GM21723 (cell line): ENCODE results near the gene GALNT14.
A peak's percentile ranks its signal among the peaks of the same experiment; 100 is the strongest.

ENCODE experiments used
- ATAC-seq: cut with Tn5 transposase; IDR thresholded peaks from one replicate; pipeline ENCODE4 v1.9.1; 2021; ENCODE audit warnings: mild to moderate bottlenecking, moderate library complexity; ENCODE audit not compliant: unreplicated experiment

GALNT14 gene

GRCh38 chr2:30862054-30862651 is 276.1 kb downstream of the GALNT14 start:
- ATAC-seq, result peak; percentile 58

- no peak for ATAC-seq
Observed at GRCh38 chr2:30860726-30861125, 277.5 kb downstream of the GALNT14 start.
